Mammary epithelial cell (primary cell): ENCODE results near the gene SLC39A8.

ENCODE experiments used
- EZH2 ChIP-seq: IDR thresholded peaks from 2 replicates; pipeline ENCODE4 v1.6.1; 2012; ENCODE audit warnings: low read length, inconsistent platforms, borderline replicate concordance
- TF ChIP-seq, protein P1 (sequence below), 2 donors: IDR thresholded peaks in 1 of 2; conservative IDR thresholded peaks in 1 of 2; 2 replicates each; pipeline ENCODE4 v1.5.1; 2011 to 2012; ENCODE audit warnings: inconsistent platforms in 2 of 2, low read length in 2 of 2, mild to moderate bottlenecking in 2 of 2, control low read depth in 1 of 2, low read depth in 1 of 2; ENCODE audit not compliant: insufficient read depth in 1 of 2; ENCODE audit errors: extremely low read depth in 1 of 2

DNA sequence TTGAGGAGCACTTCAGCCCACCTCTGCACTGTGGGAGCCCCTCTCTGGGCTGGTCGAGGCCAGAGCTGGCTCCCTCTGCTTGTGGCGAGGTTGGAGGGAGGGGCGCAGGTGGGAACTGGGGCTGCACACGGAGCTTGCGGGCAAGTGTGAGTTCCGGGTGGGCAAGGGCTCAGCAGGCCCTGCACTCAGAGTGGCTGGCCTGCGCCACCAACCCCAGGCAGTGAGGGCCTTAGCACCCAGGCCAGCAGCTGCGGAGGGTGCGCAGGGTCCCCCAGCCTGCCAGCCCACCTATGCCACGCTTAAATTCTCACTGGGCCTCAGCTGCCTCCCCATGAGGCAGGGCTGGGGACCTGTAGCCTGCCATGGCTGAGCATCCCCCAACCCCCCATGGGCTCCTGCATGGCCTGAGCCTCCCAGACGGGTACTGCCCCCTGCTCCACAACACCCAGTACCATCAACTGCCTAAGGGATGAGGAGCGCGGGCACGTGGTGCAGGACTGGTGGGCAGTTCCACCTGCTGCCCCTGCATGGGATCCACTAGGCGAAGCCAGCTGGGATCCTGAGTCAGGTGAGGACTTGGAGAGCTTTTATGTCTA is 110.9 kb downstream of the SLC39A8 start:
- TF ChIP-seq, protein P1, sequence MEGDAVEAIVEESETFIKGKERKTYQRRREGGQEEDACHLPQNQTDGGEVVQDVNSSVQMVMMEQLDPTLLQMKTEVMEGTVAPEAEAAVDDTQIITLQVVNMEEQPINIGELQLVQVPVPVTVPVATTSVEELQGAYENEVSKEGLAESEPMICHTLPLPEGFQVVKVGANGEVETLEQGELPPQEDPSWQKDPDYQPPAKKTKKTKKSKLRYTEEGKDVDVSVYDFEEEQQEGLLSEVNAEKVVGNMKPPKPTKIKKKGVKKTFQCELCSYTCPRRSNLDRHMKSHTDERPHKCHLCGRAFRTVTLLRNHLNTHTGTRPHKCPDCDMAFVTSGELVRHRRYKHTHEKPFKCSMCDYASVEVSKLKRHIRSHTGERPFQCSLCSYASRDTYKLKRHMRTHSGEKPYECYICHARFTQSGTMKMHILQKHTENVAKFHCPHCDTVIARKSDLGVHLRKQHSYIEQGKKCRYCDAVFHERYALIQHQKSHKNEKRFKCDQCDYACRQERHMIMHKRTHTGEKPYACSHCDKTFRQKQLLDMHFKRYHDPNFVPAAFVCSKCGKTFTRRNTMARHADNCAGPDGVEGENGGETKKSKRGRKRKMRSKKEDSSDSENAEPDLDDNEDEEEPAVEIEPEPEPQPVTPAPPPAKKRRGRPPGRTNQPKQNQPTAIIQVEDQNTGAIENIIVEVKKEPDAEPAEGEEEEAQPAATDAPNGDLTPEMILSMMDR (conservative IDR thresholded peaks at IDR 0.05 in 1 of 2, IDR thresholded peaks at IDR 0.05 in 1 of 2; ENCODE audit: extremely low read depth in 1 of 2, insufficient read depth in 1 of 2, low read depth in 1 of 2, low read length in 2 of 2): no peak
- TF ChIP-seq EZH2: no peak
